ENCODE results near the gene ANKRD55. TPM values are rescaled to one million over a fixed set of nuclear protein-coding genes. Genes with fewer than 3 reads are reported as not detected.
"Not testable (repeated sequence)": the region's sequence is repeated elsewhere in the genome, so short reads cannot be mapped to it uniquely, and the experiment has no call there.

Gene ANKRD55
- total RNA-seq, 1 experiment from 2014 or later, result not detected

DNA sequence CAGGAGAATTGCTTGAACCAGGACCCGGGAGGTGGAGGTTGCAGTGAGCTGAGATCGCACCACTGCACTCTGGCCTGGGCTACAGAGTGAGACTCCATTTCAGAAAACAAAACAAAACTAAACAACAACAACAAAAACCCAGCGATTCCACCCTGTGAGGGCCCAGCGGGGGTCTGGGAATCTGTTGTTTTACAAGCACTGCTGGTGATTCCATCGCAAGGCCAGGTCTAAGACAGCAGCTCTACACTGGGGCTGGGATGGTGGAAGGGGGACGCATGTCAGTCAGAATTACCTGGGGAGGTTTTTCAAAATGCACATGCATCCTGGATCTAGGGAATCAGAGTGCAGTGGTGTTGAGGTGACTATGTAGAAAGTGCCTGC is 90.9 kb downstream of the ANKRD55 start:
- no peaks in the 10 kb centered on the region for H3K27me3 ChIP-seq (ENCODE audit: low read length)
- DNase-seq, result no peak
- no peak overlapping the region for H3K27ac ChIP-seq (ENCODE audit: low read length)
- H3K9me2 ChIP-seq (replicated peaks; ENCODE audit: insufficient read depth, low read length), result no peaks in the 10 kb centered on the region
- H3K4me3 ChIP-seq (ENCODE audit: low read length), result no peak overlapping the region
- H3K4me2 ChIP-seq (ENCODE audit: low read depth, low read length, poor library complexity, severe bottlenecking), result no peak overlapping the region
- no peaks in the 10 kb centered on the region for H3K9me3 ChIP-seq (ENCODE audit: low read length)
- H3K36me3 ChIP-seq (ENCODE audit: insufficient read depth, low read length), result no peaks in the 10 kb centered on the region
- no peaks in the 10 kb centered on the region for H3K4me1 ChIP-seq (ENCODE audit: low read length)
- H2AFZ ChIP-seq (ENCODE audit: low read length), result no peak overlapping the region
- H4K20me1 ChIP-seq (ENCODE audit: insufficient read depth, low read depth, low read length), result no peaks in the 10 kb centered on the region
- no peaks in the 10 kb centered on the region for H3K79me2 ChIP-seq (ENCODE audit: low read length)
- no peak overlapping the region for H3K9ac ChIP-seq (ENCODE audit: low read length)

DNA sequence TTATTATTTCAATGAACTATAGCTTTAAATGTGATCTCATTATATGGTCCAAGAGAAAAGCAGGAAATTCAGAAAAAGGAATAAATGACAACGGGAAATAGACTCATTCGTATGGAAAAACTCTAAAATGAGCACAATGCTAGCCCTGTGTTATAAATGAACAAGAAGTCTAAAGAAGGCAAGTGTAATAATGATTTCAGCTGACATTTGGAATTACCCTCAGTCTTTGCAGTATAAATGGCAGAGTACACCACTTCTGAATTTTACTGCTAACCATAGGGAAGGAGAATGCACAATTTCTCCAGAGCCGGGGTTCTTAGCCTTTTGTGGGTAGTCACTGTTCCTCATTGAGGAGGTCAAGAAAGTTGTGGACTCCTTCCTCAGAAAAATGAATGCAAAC is 93.1 kb downstream of the ANKRD55 start:
- no peak overlapping the region for H3K4me2 ChIP-seq (ENCODE audit: low read depth, low read length, poor library complexity, severe bottlenecking)
- no peaks in the 10 kb centered on the region for H3K27me3 ChIP-seq (ENCODE audit: low read length)
- H3K9me3 ChIP-seq (ENCODE audit: low read length), result no peaks in the 10 kb centered on the region
- DNase-seq, result no peak
- no peaks in the 10 kb centered on the region for H3K4me1 ChIP-seq (ENCODE audit: low read length)
- H3K36me3 ChIP-seq (ENCODE audit: insufficient read depth, low read length), result no peaks in the 10 kb centered on the region
- H3K9ac ChIP-seq (ENCODE audit: low read length), result no peak overlapping the region
- no peak overlapping the region for H3K27ac ChIP-seq (ENCODE audit: low read length)
- H3K9me2 ChIP-seq (replicated peaks; ENCODE audit: insufficient read depth, low read length), result no peaks in the 10 kb centered on the region
- H2AFZ ChIP-seq (ENCODE audit: low read length), result no peak overlapping the region
- H3K79me2 ChIP-seq (ENCODE audit: low read length), result no peaks in the 10 kb centered on the region
- no peaks in the 10 kb centered on the region for H4K20me1 ChIP-seq (ENCODE audit: insufficient read depth, low read depth, low read length)
- no peak overlapping the region for H3K4me3 ChIP-seq (ENCODE audit: low read length)

DNA sequence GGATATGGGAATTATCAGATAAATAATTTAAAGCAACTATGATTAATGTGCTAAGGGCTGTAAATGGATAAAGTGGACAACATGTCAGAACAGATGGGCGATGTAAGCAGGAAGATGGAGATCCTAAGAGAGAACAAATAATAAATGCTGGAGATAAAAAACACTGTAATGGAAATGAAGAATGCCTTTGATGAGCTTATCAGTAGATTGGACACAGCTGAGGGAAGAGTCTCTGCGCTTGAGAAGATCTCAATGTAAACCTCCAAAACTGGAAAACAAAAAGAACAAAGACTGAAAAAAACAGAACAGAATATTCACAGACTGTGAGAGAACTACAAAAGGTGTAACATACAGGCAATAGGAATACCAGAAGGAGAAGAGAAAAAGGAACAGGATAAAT is 102.5 kb downstream of the ANKRD55 start:
- Histone ChIP-seq H3K4me1 (ENCODE audit: low read length) (no peaks in the 10 kb centered on the region), H3K9me2 (replicated peaks; ENCODE audit: insufficient read depth, low read length) (no peaks in the 10 kb centered on the region), H2AFZ (ENCODE audit: low read length) (no peak overlapping the region), H3K4me2 (ENCODE audit: low read depth, low read length, poor library complexity, severe bottlenecking) (no peak overlapping the region), H3K27ac (ENCODE audit: low read length) (no peak overlapping the region), H3K4me3 (ENCODE audit: low read length) (no peak overlapping the region), H3K36me3 (ENCODE audit: insufficient read depth, low read length) (no peaks in the 10 kb centered on the region), H3K27me3 (ENCODE audit: low read length) (no peaks in the 10 kb centered on the region), H3K9ac (ENCODE audit: low read length) (no peak overlapping the region), H3K79me2 (ENCODE audit: low read length) (no peaks in the 10 kb centered on the region), H4K20me1 (ENCODE audit: insufficient read depth, low read depth, low read length) (no peaks in the 10 kb centered on the region), H3K9me3 (ENCODE audit: low read length) (no peaks in the 10 kb centered on the region)
- no peak for DNase-seq

DNA sequence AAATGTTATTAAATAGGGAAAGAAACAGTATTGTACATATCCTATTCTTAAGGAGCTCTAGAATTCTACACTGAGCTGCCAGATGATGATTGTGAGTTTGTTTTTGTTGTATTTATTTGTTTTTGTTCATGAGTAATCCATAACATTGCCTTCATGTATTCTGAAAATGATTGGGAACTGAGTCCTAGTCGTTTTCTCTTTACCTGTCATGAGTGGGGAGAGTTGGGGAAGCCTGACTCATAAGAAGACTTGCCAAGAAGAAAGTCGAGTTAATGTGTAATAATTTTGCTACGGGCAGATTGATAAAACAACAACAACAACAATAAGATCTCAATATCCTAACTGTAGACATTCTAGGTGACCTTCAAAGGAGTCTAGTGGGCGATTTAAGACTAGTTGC is 103.8 kb downstream of the ANKRD55 start:
- Histone ChIP-seq H3K4me3 (ENCODE audit: low read length) (no peak overlapping the region), H3K36me3 (ENCODE audit: insufficient read depth, low read length) (no peaks in the 10 kb centered on the region), H3K27ac (ENCODE audit: low read length) (no peak overlapping the region), H2AFZ (ENCODE audit: low read length) (no peak overlapping the region), H3K4me2 (ENCODE audit: low read depth, low read length, poor library complexity, severe bottlenecking) (no peak overlapping the region), H3K9me3 (ENCODE audit: low read length) (no peaks in the 10 kb centered on the region), H3K9ac (ENCODE audit: low read length) (no peak overlapping the region), H3K9me2 (replicated peaks; ENCODE audit: insufficient read depth, low read length) (no peaks in the 10 kb centered on the region), H3K27me3 (ENCODE audit: low read length) (no peaks in the 10 kb centered on the region), H3K4me1 (ENCODE audit: low read length) (no peaks in the 10 kb centered on the region), H3K79me2 (ENCODE audit: low read length) (no peaks in the 10 kb centered on the region), H4K20me1 (ENCODE audit: insufficient read depth, low read depth, low read length) (no peaks in the 10 kb centered on the region)
- DNase-seq, result no peak

DNA sequence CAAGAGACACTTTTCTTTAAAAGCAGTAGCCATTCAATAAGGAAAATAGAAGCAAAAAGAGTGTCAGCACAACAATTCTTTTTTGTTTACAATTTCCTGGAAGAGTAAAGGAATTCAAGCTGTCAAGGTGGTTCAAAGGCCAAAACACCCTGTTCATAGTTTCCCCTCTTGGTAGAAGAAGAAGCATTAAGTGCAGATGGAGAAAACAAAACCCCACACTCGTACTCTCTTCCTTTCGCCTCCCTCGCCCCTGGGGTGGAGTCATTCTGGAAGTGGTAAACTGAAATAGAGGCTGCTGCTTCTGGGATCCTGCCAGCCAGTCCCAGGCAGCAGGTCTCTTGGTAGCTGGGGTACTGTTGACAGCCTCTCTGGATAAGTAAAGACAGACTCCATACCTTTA is 105.0 kb downstream of the ANKRD55 start:
- H4K20me1 ChIP-seq (ENCODE audit: insufficient read depth, low read depth, low read length), result no peaks in the 10 kb centered on the region
- no peaks in the 10 kb centered on the region for H3K79me2 ChIP-seq (ENCODE audit: low read length)
- H3K4me2 ChIP-seq (ENCODE audit: low read depth, low read length, poor library complexity, severe bottlenecking), result no peak overlapping the region
- H2AFZ ChIP-seq (ENCODE audit: low read length), result no peak overlapping the region
- H3K36me3 ChIP-seq (ENCODE audit: insufficient read depth, low read length), result no peaks in the 10 kb centered on the region
- no peak overlapping the region for H3K4me3 ChIP-seq (ENCODE audit: low read length)
- H3K27me3 ChIP-seq (ENCODE audit: low read length), result no peaks in the 10 kb centered on the region
- no peak for DNase-seq
- no peaks in the 10 kb centered on the region for H3K4me1 ChIP-seq (ENCODE audit: low read length)
- H3K27ac ChIP-seq (ENCODE audit: low read length), result no peak overlapping the region
- H3K9me3 ChIP-seq (ENCODE audit: low read length), result no peaks in the 10 kb centered on the region
- no peaks in the 10 kb centered on the region for H3K9me2 ChIP-seq (replicated peaks; ENCODE audit: insufficient read depth, low read length)
- no peak overlapping the region for H3K9ac ChIP-seq (ENCODE audit: low read length)

DNA sequence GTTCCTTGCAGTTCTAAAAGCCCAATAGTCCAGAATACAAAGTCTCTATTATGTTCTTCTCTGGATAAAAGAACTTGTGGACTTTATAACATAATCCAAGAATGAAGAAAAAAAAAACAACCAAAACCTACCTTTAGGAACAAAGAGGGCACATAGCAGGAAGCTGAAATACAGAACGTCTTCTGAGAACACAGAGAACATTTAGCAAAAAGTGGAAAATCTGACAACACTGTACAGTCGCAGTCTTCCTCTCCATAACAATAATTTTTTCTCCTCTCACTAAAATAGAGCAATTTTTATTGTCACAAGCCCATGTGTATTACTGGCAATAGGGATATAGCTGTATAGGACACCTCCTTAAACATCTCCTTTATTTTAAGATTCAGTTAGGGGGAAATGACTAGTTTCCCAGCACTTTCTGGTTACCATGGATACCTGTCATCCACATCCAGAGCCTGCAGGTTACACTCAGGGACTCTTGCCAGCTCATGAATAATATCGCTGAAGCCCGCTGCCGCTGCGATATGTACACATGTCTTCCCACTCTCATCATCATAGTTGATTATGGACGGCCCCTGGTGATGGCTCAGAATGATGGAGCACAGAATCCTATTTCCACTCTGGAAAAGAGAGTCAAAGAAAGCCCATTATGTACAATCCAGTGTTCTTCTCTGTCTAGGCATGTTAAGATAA is 106.5 kb downstream of the ANKRD55 start:
- Histone ChIP-seq H3K9me2 (replicated peaks; ENCODE audit: insufficient read depth, low read length) (no peaks in the 10 kb centered on the region), H3K27me3 (ENCODE audit: low read length) (no peaks in the 10 kb centered on the region), H3K79me2 (ENCODE audit: low read length) (no peaks in the 10 kb centered on the region), H2AFZ (ENCODE audit: low read length) (no peak overlapping the region), H3K27ac (ENCODE audit: low read length) (no peak overlapping the region), H3K9ac (ENCODE audit: low read length) (no peak overlapping the region), H3K4me3 (ENCODE audit: low read length) (no peak overlapping the region), H4K20me1 (ENCODE audit: insufficient read depth, low read depth, low read length) (no peaks in the 10 kb centered on the region), H3K4me1 (ENCODE audit: low read length) (no peaks in the 10 kb centered on the region), H3K36me3 (ENCODE audit: insufficient read depth, low read length) (no peaks in the 10 kb centered on the region), H3K4me2 (ENCODE audit: low read depth, low read length, poor library complexity, severe bottlenecking) (no peak overlapping the region), H3K9me3 (ENCODE audit: low read length) (no peaks in the 10 kb centered on the region)
- no peak for DNase-seq

DNA sequence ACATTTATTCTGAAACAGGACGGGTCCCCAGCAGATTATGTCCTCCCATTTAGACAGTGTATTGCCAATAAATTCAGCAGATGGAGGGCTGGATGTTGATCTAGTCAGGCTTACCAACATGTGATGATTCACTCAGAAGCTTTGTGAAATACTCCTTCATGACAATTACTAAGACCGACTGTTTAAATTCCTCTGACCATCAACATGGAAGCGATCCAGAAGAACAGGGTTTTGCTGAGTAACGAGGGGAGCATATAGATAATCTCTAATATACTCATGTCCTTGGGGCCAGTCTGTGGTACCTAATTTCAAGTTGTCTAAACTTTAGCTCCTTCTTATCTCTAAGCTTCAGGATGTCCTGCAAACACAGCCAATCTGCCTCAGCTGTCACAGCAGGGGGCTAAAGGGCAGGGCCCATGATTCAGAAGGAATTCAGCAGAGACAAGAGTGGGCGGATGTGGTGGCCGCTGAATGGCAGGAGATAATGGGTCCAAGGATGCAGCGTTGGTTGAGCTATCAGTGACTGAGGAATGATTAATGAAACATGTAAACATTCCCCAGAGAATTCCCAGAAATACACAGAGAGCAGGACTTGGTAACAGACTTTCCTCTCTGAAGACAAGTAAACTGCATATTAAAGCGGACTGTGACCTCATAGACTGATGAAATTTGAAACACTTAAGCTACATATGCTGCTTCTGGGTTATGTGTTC is 109.4 kb downstream of the ANKRD55 start:
- Histone ChIP-seq H3K9me2 (replicated peaks; ENCODE audit: insufficient read depth, low read length) (no peaks in the 10 kb centered on the region), H3K79me2 (ENCODE audit: low read length) (no peaks in the 10 kb centered on the region), H3K27me3 (ENCODE audit: low read length) (no peaks in the 10 kb centered on the region), H3K4me2 (ENCODE audit: low read depth, low read length, poor library complexity, severe bottlenecking) (no peak overlapping the region), H2AFZ (ENCODE audit: low read length) (no peak overlapping the region), H3K36me3 (ENCODE audit: insufficient read depth, low read length) (no peaks in the 10 kb centered on the region), H3K9me3 (ENCODE audit: low read length) (no peaks in the 10 kb centered on the region), H3K4me1 (ENCODE audit: low read length) (no peaks in the 10 kb centered on the region), H3K9ac (ENCODE audit: low read length) (no peak overlapping the region), H3K4me3 (ENCODE audit: low read length) (no peak overlapping the region), H4K20me1 (ENCODE audit: insufficient read depth, low read depth, low read length) (no peaks in the 10 kb centered on the region), H3K27ac (ENCODE audit: low read length) (no peak overlapping the region)
- DNase-seq, result no peak

DNA sequence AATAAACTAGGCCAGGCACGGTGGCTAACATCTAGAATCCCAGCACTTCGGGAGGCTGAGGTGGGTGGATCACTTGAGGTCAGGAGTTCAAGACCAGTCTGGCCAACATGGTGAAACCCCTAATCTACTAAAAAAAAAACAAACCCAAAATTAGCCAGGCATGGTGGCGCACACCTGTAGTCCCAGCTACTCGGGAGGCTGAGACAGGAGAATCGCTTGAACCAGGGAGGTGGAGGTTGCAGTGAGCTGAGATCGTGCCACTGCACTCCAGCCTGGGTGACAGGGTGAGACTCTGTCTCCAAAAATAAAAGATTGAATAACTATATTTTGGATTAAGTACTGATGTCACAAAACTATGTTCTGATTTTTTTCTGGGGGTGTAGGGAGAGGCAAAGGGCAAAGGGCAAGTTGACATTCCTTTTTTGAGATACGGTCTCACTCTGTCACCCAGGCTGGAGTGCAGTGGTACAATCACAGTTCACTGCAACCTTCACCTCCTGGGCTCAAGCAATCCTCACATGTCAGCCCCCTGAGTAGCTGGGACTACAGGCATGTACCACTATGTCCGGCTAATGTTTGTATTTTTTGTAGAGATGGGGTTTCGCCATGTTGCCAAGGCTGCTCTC is 110.7 kb downstream of the ANKRD55 start:
- not testable (repeated sequence) for H3K79me2 ChIP-seq (ENCODE audit: low read length); H3K4me2 ChIP-seq (ENCODE audit: low read depth, low read length, poor library complexity, severe bottlenecking); H3K9ac ChIP-seq (ENCODE audit: low read length); H2AFZ ChIP-seq (ENCODE audit: low read length); H3K36me3 ChIP-seq (ENCODE audit: insufficient read depth, low read length); DNase-seq; H3K9me3 ChIP-seq (ENCODE audit: low read length); H3K9me2 ChIP-seq (replicated peaks; ENCODE audit: insufficient read depth, low read length); H3K27me3 ChIP-seq (ENCODE audit: low read length); H4K20me1 ChIP-seq (ENCODE audit: insufficient read depth, low read depth, low read length); H3K4me3 ChIP-seq (ENCODE audit: low read length); H3K4me1 ChIP-seq (ENCODE audit: low read length); H3K27ac ChIP-seq (ENCODE audit: low read length)

Measured in Karpas-422 (cell line).